CD1c-positive myeloid dendritic cell (primary cell): ENCODE measurements around the gene ZNF354C.

Experiments used
- DNase-seq: peaks from one replicate; pipeline ENCODE4 v3.0.0-alpha.2; 2016; ENCODE audit errors: extremely low spot score

ZNF354C gene

GRCh38 chr5:179127136-179128040, 67.2 kb downstream of the ZNF354C start:
- no peak for DNase-seq

DNA sequence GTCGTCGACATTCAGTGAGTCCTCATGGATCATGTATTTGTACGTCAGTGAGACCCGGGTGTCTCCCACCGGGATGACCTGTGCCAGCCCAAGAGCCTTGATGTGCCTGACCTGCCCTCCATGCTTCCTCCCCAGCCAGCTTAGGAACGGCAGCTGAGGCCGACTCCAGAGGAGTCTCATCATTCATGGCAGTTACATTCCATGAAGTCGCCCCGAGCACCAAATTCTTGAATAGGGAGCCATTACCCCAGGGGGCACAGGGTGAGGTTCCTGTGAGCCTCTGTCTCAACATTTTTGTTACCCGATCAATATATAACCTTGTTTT, 67.8 kb downstream of the ZNF354C start:
- DNase-seq, result no peak

- no peak for DNase-seq
These were observed 68.8 kb downstream of the ZNF354C start for GRCh38 chr5:179128976-179129375.

DNA sequence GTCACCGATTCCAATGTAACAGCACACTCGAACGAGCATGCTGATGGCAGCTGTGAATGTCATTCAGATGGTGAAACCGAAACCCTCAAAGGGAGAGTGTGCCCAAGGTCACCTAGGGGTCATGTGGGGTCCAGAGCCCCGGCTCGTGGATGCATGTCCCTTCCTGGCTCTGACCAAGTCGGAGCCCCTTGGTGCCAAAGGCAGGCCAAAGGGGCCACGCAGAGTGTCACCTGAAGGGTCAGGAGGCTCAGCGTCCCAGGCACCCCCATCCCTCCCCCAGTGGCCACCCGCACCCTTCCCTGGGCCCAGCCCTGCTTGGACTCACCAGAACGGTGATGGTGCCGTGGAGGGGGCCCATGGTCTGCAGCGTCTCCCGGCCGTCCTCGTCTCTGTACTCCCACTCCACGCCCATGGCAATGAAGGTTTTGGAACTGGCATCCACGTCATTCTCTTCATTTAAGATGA, 69.5 kb downstream of the ZNF354C start:
- no peak for DNase-seq

DNA sequence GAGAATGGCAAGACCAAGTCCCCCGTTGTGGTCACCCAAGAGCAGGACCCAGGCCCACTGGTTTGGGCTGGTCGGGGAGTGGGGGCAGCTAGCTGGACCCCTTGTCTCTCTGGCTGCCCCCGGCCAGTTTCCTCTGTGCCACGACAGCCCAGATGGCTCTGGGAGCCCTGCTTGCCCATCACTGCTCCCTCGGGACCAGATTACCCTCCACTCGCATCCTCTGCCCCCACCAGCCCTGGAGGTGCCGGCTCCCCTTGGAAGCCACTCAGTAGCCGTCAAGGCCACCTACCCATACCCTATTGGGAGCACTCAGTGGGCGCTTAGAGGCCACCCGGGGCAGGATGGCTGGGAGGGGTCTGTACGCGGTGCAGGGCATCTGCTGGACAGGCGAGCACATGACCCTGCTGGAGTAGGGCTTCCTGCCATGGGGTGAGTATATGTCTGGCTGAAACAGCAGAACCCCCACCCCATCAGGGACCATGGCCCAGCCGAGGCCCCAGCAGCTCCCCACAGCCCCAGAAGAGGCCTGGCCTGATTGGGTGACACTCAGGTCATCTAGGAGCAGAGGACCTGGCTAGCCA, 70.0 kb downstream of the ZNF354C start:
- no peak for DNase-seq

DNA sequence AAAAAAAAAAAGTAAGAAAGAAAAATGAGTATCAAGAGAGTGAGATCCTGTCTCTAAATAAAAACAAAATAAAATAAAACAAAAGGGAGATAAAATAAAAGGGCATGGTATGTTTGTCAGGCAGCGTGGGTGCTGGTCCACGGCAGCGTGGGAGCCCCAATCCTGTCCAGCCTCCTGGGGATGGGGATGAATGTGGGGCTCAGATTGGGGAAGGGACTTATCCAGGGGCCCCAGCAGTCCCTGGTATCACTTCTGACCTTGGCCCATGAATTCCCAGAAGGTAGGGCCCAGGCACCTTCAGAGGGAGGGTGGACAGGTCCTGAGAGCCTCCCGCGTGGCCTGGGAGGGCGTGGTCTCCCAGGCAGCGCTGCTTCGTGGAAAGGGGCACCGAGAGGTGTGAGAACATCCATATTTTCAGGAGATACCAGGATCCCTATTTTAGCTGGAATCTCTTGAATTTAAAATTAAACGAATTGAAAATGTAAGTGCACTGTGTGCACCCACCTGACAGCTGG, 71.2 kb downstream of the ZNF354C start:
- DNase-seq, result no peak

- DNase-seq, result no peak
These were observed 71.9 kb downstream of the ZNF354C start for GRCh38 chr5:179131886-179132585.

GRCh38 chr5:179132586-179133355, 72.6 kb downstream of the ZNF354C start:
- no peak for DNase-seq
